Measurements from ENCODE around the gene CD180.

CD180 gene

DNA sequence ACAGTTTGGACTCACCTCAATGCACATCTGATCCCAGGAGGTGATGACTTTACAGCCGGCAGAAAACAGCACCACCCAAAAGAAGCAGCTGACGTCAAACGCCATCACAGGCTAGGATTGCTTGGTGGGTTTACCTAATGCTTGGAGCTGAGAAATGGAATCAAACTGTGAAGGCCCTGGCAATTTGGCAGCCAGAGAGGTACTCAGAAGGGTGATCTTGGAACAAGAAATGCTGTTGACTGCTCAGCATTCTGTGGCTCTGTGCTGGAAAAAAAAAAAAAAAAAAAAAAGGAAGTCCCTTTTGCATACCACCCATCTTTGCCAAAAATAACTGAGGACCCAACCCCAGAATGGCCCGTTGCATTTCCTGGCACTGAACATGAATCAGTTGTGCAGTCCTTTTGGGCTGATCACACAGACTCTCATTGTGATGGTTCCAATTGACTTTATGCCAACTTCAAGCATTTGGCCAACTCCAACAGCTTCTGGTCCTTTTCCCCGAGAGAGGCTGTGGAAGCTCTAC is at the start of gene CD180:
TSS of gene CD180 (minus strand) at position 263 of the 523 bp plus-strand sequence. CDS start at position 105, 158 bp downstream.
- DNase-seq: no peak

DNA sequence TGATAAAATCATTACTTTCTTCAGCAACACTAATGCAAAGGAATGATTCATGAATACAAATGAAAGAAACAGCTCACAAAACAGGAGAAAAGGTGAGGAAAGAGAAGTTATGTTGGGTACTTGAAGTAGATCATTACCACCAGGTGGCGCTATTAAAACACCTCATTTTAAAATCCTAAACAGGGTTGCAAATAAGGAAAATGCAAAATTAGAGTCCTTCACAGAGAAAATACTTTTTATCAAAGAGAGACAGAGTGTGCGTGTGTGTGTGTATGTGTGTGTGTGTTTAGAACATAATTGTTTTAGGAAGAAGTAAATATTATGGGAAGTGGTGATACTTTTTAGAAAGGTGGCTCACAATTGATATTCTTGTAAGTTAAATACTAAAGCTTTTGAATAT is 49.5 kb upstream of the CD180 start:
- DNase-seq: peak; percentile 70

DNA sequence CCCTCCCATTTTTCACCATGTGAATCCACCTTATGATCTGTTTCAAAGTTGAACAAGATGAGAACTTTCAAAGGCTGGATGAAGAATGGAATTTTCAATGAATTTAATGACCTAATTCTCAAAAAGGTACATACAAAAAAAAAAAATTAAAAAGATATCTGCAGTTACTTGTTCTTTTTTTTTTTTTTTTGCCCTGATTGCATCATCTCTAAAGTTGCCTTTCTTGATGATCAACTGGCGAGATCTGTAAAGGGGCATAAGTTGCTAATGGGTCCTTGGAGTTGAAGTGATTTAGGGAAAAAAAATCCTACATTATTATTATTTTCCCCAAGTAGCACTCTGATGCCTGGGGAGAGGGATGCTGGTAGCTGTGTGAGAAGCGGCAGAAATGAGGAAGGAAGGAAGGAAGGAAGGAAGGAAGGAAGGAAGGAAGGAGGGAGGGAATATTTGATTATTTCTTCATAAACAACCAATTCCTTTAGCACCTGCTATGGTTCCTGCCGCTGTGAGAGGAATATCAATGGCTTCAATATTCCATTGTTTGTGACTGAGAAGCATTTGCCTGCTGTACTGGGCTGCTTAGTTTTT is 48.8 kb upstream of the CD180 start:
- no peak for DNase-seq

DNA sequence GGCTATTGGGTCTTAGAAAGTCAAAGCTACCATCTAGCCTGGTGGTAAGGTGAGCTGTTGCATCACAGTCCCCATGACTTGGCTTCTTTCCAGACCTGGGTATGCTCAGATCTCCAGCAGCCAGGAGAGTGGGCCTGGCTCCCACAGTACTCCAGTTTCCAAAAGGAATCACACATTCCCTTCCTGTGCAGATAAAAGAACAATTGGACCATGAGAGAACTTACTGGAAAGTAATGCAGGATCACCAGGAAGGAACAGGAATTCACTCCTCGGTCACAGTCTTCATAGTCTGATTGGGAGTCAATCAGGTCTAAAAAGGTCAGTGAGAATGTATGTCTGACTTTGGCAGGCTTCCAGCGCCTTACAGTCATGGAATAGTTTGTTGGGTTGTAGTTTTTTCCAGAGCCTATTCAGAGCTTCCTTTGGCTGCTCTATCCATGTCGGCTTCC is 47.8 kb upstream of the CD180 start:
- no peak for DNase-seq

DNA sequence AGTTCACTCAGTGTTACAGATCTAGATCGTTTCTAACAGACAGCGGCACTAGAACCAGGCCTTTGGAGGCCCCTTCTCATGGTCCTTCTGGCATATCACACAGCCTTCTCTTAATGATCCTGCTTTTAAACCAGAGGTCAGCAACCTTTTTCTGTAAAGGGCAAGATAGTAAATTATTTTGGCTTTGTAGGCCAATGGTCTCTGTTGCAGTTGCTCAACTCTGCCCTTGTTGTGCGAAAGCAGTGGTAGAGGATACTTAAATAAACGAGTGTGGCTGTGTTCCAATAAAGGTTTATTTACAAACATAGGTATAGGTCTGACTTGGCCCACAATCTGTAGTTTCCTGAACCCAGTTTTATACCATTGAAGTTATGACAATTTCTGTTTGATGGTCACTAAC is 47.3 kb upstream of the CD180 start:
- DNase-seq: no peak

DNA sequence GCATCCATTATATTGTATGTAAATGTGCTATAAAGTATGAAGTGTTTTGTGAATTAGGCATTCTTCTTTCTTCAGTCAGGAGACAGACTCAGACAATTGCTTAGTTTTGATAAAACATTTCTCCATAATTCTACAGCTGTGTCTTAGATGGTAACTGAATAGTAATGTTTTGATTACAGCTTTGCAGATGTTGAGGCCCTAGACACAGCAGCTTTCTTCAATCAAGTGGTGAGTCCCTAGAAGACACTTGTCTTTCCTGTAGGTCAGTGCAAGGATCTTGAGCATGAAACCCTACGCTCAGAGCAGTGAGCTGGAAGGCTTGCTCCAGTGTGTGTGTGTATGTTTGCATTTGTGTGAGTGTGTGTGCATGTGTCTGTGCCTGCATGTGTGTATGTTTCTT is 46.8 kb upstream of the CD180 start:
- no peak for DNase-seq

DNA sequence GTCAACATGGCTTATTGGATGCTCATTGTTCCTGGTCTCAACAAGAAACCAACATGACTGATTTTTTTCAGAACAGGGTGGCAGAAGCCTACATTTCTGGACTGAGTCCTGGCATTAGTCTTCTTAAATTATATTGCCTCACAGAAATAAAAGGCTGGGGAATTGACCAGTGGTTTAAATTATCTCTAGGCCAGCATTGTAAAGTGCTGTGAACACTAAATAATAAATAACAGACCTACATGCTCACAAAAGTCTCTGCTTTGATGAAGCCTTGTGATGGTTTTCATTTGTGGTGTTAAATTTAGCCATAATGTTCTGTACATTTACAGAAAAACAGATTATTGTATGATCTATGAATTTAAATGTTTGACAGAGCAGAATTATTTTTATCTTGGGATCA is 44.7 kb upstream of the CD180 start:
- no peak for DNase-seq

DNA sequence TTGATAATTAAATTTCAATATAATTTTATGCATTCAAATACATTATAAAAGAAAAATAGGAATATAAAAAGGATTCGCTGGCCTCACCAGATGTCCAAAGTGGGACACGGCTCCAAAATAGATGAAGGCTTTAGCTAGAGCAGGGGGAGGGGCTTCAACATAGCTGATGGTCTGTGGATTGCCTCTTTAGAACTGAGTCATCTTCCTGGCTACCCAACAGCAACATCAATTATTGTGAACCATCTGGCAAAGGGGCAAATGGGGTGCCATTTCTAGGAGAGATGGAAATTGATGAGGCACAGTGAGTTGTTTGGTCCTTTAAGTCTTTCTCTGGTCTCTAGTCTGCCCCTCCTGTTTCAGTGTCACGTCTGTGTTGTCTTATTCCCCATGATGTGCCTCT is 44.2 kb upstream of the CD180 start:
- no peak for DNase-seq

DNA sequence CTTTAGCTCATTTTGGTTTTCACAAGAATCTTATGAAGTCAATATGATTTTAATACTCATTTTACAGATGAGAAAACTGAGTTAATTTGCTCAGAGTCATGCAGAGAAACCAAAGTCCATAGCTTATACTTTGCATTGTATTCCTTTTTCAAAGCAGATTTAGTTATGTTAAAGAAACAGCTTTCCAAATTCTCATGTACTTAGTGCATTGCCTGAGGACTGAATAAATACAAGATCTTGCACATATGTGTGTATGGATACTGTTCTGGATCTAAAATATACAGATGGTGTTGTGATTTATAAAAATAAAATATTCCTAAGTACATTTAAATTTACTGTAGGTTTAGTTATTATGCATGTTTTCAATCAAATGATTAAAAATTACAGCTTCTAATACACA is 43.5 kb upstream of the CD180 start:
- DNase-seq: no peak

DNA sequence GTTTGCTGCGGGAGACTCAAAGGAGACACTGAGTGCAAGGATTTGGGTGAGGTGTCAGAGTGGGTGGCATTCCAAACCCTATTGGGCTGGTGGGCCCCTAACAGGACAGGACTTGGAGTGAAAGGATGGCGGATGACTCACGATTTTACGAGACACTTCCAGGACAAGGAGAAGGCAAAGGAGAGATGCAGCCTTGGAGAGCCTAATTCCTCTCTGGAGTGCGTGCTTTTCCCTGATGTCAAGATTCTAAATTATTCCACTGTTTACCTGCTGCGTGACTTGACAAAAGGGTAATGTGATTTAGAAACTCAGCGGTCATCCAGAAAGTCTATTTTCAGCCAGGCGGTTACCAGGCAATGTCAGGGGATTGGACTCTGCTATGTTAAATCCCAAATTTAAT is 41.6 kb upstream of the CD180 start:
- DNase-seq: no peak

DNA sequence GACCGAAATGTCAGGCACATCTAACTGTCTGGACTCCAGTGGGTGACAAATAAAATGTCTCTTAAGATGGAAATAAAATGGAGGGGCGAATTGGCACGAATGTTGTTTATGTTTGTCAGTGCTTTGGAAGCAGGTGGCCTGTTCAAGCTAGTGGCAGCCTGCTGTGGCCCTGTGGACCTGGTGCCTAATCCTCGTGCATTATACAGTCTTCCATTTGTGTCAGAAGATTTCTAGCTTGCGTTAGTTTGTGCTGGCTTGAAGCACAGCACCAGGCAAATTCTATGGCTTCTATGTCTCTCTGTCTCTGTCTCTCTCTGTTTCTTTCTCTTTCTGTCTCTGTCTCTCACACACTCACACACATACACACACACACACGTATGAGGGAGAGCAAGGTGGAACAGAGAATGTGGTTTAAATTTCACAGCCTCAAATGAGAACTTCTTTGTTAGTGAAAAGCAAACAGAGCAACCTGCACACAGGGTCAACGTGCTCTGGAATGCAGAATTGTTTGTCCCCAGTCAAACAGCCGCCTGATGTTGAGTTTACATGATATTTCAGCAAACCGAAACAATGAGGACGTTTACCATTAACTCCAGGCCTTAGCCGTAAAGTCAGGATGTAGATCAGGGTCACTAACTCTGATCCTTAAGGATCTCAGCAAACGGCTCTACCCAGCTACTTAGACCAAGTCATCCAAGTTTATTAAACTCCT is 39.0 kb upstream of the CD180 start:
- no peak for DNase-seq

DNA sequence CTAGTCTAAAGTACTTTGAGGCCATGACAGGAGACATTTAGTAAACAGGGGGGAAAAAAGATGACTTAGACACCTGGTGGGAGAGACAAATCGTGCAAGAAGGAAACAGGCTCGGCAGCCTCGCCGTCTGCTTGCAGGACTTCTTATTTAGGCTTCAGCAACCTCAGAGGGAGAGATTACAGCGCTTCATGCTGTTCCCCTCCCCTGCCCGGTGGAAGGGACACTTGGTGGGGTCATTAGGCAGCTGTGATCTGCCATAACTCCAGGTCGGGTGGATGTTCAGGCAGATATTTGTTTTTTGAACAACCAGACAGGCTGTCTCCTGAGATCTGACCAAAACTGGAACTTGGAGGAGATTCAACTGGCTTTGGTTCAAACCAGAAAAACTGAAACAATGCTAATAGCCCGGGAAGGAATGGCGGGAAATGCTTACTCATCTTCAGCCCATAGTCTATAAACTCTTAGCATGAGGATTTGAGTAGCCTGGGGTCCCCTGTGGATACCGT is 38.1 kb upstream of the CD180 start:
- DNase-seq: peak; percentile 50

DNA sequence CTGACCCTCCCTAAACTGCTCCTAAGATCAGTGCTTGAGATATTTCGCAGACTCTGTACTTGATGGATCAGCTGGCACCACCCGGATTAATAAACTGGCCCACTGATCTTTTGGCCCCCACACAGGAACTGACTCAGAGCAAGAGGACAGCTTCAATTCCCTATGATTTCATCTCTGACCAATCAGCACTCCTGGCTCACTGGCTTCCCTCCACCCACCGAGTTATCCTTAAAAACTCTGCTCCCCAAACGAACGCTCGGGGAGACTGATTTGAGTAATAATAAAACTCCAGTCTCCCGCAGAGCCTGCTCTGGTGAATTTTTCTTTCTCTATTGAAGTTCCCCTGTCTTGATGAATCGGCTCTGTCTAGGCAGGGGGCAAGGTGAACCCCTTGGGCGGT is 36.5 kb upstream of the CD180 start:
- DNase-seq: peak; percentile 60

DNA sequence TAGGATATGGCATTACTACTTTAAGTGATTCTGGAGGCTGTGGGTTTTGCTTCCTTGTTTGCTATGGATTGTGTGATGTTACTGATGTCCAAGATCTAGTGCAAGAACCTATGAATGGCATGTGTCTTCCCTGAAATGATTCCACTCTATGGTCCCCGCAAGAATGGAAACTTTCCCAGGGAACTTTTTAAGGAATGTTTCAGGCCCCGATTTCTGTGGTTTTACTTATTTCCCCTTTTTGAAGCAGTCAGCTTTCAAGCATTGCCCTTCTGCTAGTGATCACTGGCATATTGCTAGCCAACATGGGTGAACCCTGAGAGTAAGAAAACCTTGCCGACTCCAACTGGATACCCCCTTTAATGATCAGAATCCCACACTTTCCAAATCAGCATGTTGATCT is 26.6 kb upstream of the CD180 start:
- no peak for DNase-seq

DNA sequence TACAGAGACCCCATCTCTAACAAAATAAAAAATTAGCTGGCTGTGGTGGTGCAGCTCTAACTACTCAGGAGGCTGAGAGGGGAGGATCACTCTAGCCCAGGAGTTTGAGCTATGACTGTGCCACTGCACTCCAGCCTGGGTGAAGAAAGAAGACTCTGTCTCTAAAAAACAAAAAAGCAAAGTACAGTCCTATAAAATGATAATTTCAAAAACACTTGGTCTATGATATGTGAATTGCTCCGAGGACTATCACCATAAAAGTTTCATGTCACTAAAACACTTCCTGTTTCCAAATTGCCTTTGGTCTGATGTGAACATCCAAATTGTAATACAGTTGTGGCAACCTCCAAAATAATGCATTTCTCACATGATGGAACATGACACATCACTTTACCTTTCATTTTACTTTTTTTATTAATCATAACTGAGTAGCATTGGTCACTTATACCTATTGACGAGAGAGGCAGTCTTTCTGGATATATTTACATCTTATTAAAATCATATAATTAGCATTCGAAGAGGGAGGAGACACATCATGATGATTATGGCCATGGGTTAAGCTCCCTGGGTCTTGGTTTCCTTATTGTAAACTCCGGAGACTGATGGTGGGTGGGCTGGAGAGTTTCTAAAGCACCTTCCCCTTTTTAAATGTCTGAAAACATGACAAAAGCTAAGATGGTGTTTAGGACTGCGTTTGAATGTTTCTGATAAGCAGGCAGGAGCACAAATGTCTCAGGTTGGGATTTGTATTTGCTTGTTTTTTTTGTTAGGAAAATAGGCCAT is 25.8 kb upstream of the CD180 start:
- DNase-seq: no peak

DNA sequence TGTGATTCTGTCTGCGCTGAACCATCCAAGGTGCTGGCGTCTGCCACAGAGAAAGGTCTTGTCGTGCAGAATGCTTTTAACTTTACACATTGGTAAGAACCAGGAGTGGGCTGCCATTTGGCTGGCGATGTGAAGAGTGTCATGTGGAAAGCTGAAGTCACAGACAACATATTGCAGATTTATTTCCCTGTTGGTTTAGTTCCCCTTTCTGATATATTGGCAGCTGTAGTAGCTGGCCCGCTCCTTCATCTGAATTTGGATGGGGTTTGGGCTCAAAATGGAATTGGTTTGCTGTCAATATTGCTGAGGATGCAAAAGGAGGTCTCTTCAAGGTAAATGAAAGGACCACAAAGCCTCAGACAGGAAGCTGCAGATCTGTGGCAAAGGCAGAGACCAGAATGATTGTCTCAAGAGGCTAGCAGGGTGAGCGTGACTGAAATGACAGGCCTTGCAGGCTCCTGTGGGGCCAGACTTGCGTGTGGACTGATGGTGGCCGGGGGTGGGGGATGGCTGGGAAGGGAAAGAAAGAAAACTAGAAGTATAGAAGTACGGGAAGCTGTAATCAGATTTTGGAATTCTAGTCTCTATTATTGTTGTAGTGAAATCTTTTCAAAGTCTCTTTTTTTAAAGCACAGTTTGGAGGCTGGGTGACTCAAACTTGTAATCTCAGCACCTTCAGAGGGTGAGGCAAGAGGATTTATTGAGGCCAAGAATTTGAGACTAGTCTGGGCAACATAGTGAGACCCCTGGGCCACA is 25.1 kb upstream of the CD180 start:
- no peak for DNase-seq

DNA sequence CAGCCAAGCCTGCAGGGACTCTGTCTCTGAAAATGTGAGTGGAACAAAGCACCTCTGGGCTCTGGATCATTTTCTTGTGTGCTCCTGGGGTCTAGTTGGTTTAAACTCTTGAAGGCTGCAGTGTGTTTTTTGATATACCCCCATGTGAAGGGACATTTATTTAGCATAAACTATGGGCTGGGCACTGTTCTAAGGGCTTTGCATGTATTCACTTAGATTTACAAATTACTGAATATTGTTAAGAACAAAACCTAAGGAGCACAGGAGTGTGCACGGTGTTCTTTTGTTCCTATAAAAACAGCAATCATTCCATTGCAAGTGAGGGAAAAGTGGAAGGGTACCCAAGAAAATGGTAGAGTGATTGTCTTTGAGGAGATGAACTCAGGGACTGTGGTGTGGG is 20.0 kb upstream of the CD180 start:
- DNase-seq: no peak

DNA sequence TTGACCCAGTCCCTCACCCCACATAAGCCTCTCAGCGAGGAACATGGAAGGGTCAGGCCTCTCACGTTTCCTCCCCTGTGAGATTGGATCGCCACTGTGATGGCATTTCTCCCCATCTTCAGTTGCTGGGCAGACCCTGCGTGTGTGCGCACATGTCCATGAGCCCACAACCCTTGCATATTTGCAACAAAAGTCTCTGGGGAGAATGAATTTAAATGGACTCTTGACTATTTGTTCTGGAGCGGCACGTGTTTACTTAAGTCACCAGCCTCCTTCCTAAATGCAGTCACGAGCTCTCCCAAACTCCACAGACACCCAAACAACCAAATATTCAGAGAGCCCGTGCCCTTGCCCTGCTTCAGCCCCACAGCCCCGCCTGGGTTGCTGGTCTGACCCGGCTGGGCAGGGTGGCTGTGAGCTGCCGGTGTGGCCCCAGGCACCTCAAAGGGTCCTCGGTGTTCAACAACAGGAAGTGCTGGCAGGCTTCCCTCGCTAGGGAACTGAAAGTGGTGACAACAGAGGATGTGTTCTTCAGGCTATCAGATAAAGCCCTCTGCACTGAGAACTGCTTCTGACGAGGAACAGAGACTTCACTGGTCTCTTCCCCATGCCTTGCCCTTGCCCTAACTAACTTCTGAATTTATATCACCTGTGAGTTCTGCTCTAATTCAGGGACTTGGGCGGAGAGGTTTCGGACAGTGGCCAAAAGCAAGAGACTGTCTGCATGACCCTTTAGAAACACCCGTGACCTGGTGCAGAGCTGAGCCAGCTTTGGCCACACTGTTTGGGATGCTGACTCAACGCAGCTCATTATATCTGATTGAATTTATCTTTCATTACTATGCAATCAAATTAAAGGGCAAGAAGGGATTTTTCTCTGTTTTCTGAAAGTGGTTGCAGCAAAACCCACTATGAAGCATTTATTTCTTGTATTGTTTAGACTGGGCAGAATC is 19.2 kb upstream of the CD180 start:
- DNase-seq: no peak

DNA sequence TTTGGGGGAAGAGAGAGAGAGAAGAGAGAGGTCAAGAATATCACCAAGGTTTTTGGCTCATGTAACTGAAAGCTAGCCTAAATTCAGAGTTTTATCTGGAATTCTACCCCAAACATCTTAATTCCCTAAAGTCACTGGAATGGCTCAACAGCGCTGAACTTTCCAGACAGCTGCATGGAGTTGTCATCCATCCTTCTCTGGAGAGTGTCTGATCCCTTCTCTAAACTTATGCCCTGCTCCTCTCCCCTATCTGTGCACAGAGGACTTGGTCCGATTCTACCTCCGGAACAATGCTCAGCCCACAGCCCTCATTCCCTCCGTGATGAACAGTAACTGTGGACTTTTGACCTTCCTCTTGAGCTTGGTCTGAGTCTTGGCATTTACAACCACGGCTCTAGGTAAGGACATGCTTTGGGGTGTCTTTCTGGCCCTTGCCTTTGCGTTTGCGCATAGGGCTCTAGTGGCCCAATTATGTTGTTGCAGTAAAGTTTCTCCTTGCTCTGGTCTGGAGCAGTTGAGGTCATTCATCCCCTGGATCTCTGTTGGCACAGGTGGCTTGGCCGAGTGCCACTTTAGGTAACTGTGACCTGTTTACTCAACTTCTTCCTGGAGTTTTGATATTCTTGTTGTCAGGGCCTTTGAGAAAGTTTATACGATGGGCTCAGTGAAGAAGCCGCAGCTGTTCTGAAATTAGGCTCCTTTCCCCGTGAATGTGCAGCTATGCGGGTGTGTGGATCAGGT is 18.3 kb upstream of the CD180 start:
- DNase-seq: no peak

DNA sequence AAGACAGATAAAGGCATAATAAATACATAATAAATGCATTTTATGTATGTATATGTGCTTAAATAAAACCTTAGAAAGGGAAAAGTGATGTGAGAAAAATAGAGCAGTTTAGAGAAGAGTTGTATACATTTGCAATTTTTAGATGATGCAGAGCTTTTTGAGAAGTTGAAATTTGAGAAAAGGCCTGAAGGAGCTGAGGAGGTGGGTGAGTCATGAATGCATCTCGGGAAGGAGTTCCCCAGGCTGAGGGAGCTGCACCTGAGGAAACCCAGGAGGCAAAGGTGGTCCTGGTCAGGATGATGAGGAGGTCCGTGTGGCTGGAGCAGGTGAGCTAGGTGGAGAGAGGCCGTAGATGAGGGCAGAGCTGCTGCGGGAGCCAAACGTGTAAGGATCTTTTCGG is 17.4 kb upstream of the CD180 start:
- DNase-seq: no peak

DNA sequence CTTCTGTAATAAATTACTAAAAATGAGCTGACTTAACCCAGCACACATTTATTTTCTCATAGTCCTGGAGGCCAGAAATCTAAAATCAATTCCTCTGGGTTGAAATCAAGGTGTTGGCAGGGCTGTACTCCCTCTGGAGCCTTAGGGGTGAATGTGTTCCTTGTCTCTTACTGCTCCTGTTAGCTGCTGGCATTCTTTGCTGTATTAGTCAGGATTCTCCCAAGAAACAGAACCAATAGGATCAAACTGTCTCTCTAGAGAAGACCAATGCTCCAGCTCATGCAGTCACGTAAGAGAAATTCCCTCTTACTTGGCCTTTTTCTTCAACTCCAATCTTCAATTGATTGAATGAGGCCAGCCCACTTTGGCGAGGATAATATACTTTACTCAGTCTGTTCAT is 15.3 kb upstream of the CD180 start:
- peak; percentile 73 for DNase-seq
